ENCODE data around the gene PCSK2. TPM values are rescaled to one million over a fixed set of nuclear protein-coding genes. Genes with fewer than 3 reads are reported as not detected.

PCSK2 gene
- total RNA-seq, 3 donors from 2014 or later (not counting 1 experiment from before 2014, with no cell fraction given) = not detected

DNA sequence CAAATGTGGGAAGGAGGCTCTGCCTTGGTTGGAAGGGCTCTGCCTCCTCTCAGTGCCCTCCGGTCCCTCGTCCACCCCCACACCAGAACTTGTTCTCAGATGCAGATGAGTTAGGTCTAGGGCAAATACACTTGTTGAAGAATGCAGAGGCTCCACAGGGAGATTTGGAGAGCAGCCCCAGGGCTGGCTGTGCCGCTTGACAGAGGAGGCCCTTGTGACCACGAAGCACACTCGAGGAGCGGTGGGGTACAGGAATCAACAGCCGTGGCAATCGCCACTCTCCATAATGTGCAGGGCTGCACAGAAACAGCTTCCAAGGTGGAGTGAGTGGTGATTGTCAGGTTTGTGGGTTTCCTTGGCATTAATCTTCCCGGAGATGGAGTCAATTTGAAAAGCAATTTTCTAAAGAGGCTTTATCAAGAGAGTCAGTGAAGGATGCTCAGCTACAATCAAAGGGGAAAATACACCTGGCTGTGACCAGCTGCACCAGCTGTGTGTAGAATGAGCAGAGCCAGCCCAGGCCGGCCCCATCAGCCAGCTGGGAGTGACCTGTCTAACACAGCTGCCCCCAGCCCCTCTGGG is 244.9 kb downstream of the PCSK2 start:
- ATAC-seq (no peak), DNase-seq (no peak)
- intact Hi-C loops (cut with micrococcal nuclease) = no loop called here
- H3K4me3 Mint-ChIP-seq = no peak overlapping the region
- Histone ChIP-seq H3K4me3 (ENCODE audit: low read length) (no peak overlapping the region), H3K9me3 (ENCODE audit: control insufficient read depth, insufficient read depth, low read length) (no peaks in the 10 kb centered on the region), H3K36me3 (ENCODE audit: control insufficient read depth, insufficient read depth, low read length) (no peaks in the 10 kb centered on the region), H3K27me3 (ENCODE audit: control insufficient read depth, insufficient read depth, low read length) (no peaks in the 10 kb centered on the region), H3K4me1 (ENCODE audit: control insufficient read depth, insufficient read depth, low read length) (no peaks in the 10 kb centered on the region), H3K27ac (ENCODE audit: low read length) (no peak overlapping the region)
- H3K9me3 Mint-ChIP-seq = no peaks in the 10 kb centered on the region
- no peak for TF ChIP-seq CTCF (IDR thresholded peaks at IDR 0.05)
- no peak overlapping the region for H3K27ac Mint-ChIP-seq
- H3K36me3 Mint-ChIP-seq = no peaks in the 10 kb centered on the region
- peaks cover 0 to 7% of the 10 kb centered on the region in 2 donors for H3K27me3 Mint-ChIP-seq (ENCODE audit: low read depth in 2 of 2)
- no peaks in the 10 kb centered on the region for H3K4me1 Mint-ChIP-seq
- WGBS (ENCODE audit: insufficient coverage) = 86% methylated on average over 8 of the region's 10 CpGs

GRCh38 chr20:17473659-17474058 is 246.8 kb downstream of the PCSK2 start:
- H3K36me3 ChIP-seq (ENCODE audit: control insufficient read depth, insufficient read depth, low read length) = no peaks in the 10 kb centered on the region
- no peak overlapping the region for H3K27ac Mint-ChIP-seq
- H3K4me3 ChIP-seq (ENCODE audit: low read length) = no peak overlapping the region
- WGBS (ENCODE audit: insufficient coverage) = 90% methylated on average over 6 of the region's 6 CpGs
- no peak for ATAC-seq
- H3K9me3 ChIP-seq (ENCODE audit: control insufficient read depth, insufficient read depth, low read length) = no peaks in the 10 kb centered on the region
- no peak for TF ChIP-seq CTCF (IDR thresholded peaks at IDR 0.05)
- intact Hi-C loops (cut with micrococcal nuclease) = no loop called here
- no peak overlapping the region for H3K4me3 Mint-ChIP-seq
- H3K36me3 Mint-ChIP-seq = no peaks in the 10 kb centered on the region
- no peak overlapping the region for H3K27ac ChIP-seq (ENCODE audit: low read length)
- no peak for DNase-seq
- H3K27me3 Mint-ChIP-seq (ENCODE audit: low read depth in 2 of 2) = peaks cover 0 to 2% of the 10 kb centered on the region in 2 donors
- H3K4me1 Mint-ChIP-seq = no peaks in the 10 kb centered on the region
- no peaks in the 10 kb centered on the region for H3K27me3 ChIP-seq (ENCODE audit: control insufficient read depth, insufficient read depth, low read length)
- H3K4me1 ChIP-seq (ENCODE audit: control insufficient read depth, insufficient read depth, low read length) = no peaks in the 10 kb centered on the region
- H3K9me3 Mint-ChIP-seq = no peaks in the 10 kb centered on the region

- Histone ChIP-seq H3K27me3 (ENCODE audit: control insufficient read depth, insufficient read depth, low read length) (no peaks in the 10 kb centered on the region), H3K9me3 (ENCODE audit: control insufficient read depth, insufficient read depth, low read length) (no peaks in the 10 kb centered on the region), H3K4me1 (ENCODE audit: control insufficient read depth, insufficient read depth, low read length) (no peaks in the 10 kb centered on the region), H3K4me3 (ENCODE audit: low read length) (no peak overlapping the region), H3K36me3 (ENCODE audit: control insufficient read depth, insufficient read depth, low read length) (no peaks in the 10 kb centered on the region), H3K27ac (ENCODE audit: low read length) (no peak overlapping the region)
- H3K27me3 Mint-ChIP-seq (ENCODE audit: low read depth in 2 of 2) = peaks cover 8 to 11% of the 10 kb centered on the region in 2 donors
- WGBS (ENCODE audit: insufficient coverage) = 94% methylated on average over 23 of the region's 23 CpGs
- no peaks in the 10 kb centered on the region for H3K36me3 Mint-ChIP-seq
- intact Hi-C loops (cut with micrococcal nuclease) = no loop called here
- DNase-seq (no peak), ATAC-seq (no peak)
- no peak overlapping the region for H3K4me3 Mint-ChIP-seq
- no peaks in the 10 kb centered on the region for H3K9me3 Mint-ChIP-seq
- H3K4me1 Mint-ChIP-seq = no peaks in the 10 kb centered on the region
- no peak overlapping the region for H3K27ac Mint-ChIP-seq
- no peak for TF ChIP-seq CTCF (IDR thresholded peaks at IDR 0.05)
These were observed 252.3 kb downstream of the PCSK2 start for GRCh38 chr20:17479063-17479657.

- no peak overlapping the region for H3K27ac Mint-ChIP-seq
- intact Hi-C loops (cut with micrococcal nuclease) = no loop called here
- H3K27ac ChIP-seq (ENCODE audit: low read length) = no peak overlapping the region
- H3K9me3 Mint-ChIP-seq = no peaks in the 10 kb centered on the region
- no peak for TF ChIP-seq CTCF (IDR thresholded peaks at IDR 0.05)
- 88% methylated on average over 11 of the region's 11 CpGs for WGBS (ENCODE audit: insufficient coverage)
- H3K4me3 ChIP-seq (ENCODE audit: low read length) = no peak overlapping the region
- H3K9me3 ChIP-seq (ENCODE audit: control insufficient read depth, insufficient read depth, low read length) = no peaks in the 10 kb centered on the region
- no peaks in the 10 kb centered on the region for H3K4me1 ChIP-seq (ENCODE audit: control insufficient read depth, insufficient read depth, low read length)
- no peak overlapping the region for H3K4me3 Mint-ChIP-seq
- no peaks in the 10 kb centered on the region for H3K36me3 ChIP-seq (ENCODE audit: control insufficient read depth, insufficient read depth, low read length)
- no peaks in the 10 kb centered on the region for H3K36me3 Mint-ChIP-seq
- DNase-seq (no peak), ATAC-seq (no peak)
- H3K27me3 ChIP-seq (ENCODE audit: control insufficient read depth, insufficient read depth, low read length) = no peaks in the 10 kb centered on the region
- H3K27me3 Mint-ChIP-seq (ENCODE audit: low read depth in 2 of 2) = peaks cover 14 to 17% of the 10 kb centered on the region in 2 donors
- no peaks in the 10 kb centered on the region for H3K4me1 Mint-ChIP-seq
These were observed 253.9 kb downstream of the PCSK2 start for GRCh38 chr20:17480696-17481095.
